ENCODE measurements around the gene SLC17A8.

DNA sequence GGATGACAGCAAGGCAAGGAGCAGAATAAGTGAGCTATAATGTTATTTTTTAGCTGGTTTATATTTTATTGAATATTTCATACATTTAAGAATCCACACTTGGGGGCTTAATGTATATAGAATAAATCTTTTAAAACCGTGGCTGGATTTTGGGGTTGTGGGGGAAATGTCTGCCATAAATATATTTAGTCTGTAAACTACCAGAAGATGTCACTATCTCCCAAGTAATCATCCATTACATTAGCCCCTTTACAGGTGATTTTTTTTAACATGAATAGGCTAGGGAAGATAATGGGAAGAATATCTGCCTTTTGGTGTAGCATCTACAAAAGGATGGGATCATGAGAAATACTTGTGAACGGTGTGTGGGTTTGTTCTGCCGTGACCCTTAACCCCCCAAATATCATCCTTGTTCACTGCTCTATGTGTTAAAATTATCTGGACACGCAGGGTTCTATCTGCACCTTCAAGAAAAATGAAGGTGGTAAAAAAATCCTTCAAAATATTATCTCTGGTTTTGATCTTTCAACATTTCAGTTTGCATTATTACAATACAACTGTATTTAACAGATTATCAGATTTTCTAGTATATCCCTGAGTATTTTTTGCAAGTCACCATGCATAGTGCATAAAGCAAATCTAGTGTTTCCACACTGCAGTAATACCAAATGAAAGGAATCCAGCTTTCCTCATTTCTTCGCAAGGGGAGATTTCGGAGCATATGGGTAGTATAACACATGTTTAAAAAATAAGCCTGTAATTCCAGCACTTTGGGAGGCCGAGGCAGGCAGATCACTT is 8.0 kb upstream of the SLC17A8 start:
- TF ChIP-seq CTCF (conservative IDR thresholded peaks at IDR 0.05), result peak; percentile 65
- TF ChIP-seq EZH2 (IDR thresholded peaks at IDR 0.05; ENCODE audit: low read depth), result no peak

All from PC-9 (cell line).